Measurements from ENCODE around the gene CMYA5. TPM values are rescaled to one million over a fixed set of nuclear protein-coding genes. Genes with fewer than 3 reads are reported as not detected.

CMYA5 gene
- total and polyA plus RNA-seq, 2 of the 4 experiments (the other 2 are of a cell fraction), result 0.39 to 0.90 TPM

DNA sequence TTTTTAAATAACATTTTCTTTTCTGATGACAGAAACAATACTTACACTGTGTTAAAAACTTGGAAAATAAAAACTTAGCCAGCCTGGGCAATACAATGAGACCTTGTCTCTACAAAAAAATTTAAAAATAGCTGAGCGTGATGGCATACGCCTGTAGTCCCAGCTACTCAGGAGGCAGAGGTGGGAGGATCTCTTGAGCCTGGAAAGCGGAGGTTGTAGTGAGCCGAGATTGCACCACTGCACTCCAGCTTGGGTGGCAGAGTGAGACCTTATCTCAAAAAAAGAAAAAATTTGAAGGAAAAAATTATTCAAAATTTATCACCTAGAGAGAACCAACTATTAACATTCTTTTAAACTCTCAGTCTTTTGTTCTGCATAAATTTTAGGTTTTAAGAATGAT lies 4.9 kb upstream of the CMYA5 start:
- Histone ChIP-seq H3K79me1 (ENCODE audit: low read depth in 1 of 2, low read length in 2 of 2) (peaks cover 2 to 5% of the 10 kb centered on the region in 2 experiments; a peak in 1 of 4 replicates), H3K27ac (ENCODE audit: insufficient read depth, low read length) (no peak overlapping the region), H3K18ac (ENCODE audit: low read depth, low read length) (no peak overlapping the region), H3K27me3 (ENCODE audit: control insufficient read depth, insufficient read depth, low read length) (no peaks in the 10 kb centered on the region), H3K4me1 (ENCODE audit: control insufficient read depth, insufficient read depth, low read length) (peaks cover 3% of the 10 kb centered on the region; the same call in 1 of the 2 replicates), H4K91ac (ENCODE audit: insufficient read depth, low read depth, low read length) (no peak overlapping the region), H3K23ac (ENCODE audit: low read depth, low read length) (no peak overlapping the region), H2AFZ (replicated peaks; ENCODE audit: low read length, poor library complexity) (no peak overlapping the region), H3K9me3 (ENCODE audit: control insufficient read depth, insufficient read depth, low read length) (no peaks in the 10 kb centered on the region), H3K14ac (replicated peaks; ENCODE audit: low read depth, low read length) (no peak overlapping the region), H2BK15ac (ENCODE audit: low read depth, low read length) (no peak overlapping the region), H2BK120ac (ENCODE audit: low read depth, low read length) (no peak overlapping the region), H3K9ac (ENCODE audit: low read depth, low read length) (no peak overlapping the region), H2AK9ac (replicated peaks; ENCODE audit: low read depth, low read length, poor library complexity) (no peak overlapping the region), H2BK20ac (ENCODE audit: low read depth, low read length) (no peak overlapping the region), H3K4ac (ENCODE audit: low read depth, low read length) (no peak overlapping the region), H4K20me1 (ENCODE audit: insufficient read depth, low read length) (no peaks in the 10 kb centered on the region), H3K56ac (ENCODE audit: extremely low read depth, insufficient read depth, low read length) (no peak overlapping the region), H4K5ac (ENCODE audit: low read depth, low read length) (no peak overlapping the region), H3K4me2 (ENCODE audit: low read depth, low read length) (no peak overlapping the region), H2AK5ac (ENCODE audit: low read depth, low read length) (no peak overlapping the region), H4K8ac (ENCODE audit: low read depth in 2 of 2, low read length in 2 of 2) (no peak overlapping the region), H2BK5ac (ENCODE audit: low read depth, low read length, poor library complexity, severe bottlenecking) (no peak overlapping the region), H3K9me1 (ENCODE audit: insufficient read depth, low read length) (peaks cover 3% of the 10 kb centered on the region; the same call in 1 of the 2 replicates), H3K36me3 (ENCODE audit: control insufficient read depth, insufficient read depth, low read length) (peaks cover 8% of the 10 kb centered on the region), H3K4me3 (ENCODE audit: insufficient read depth, low read depth, low read length) (no peak overlapping the region)
- ChIA-PET CTCF (no interaction called here), POLR2A (ENCODE audit: unreplicated experiment) (no interaction called here)
- DNase-seq (no peak), ATAC-seq (ENCODE audit: low read depth) (no peak)
- in situ Hi-C loops (cut with MboI; ENCODE audit: low sequenced_read_pairs) (no loop called here), intact Hi-C loops (cut with micrococcal nuclease) (no loop called here), dilution Hi-C loops (cut with HindIII; ENCODE audit: low sequenced_read_pairs, unreplicated experiment) (no loop called here)
- TF ChIP-seq MAZ (IDR thresholded peaks at IDR 0.05; ENCODE audit: borderline replicate concordance, low read depth, low read length) (no peak), CHD1 (IDR thresholded peaks at IDR 0.05; ENCODE audit: low read depth, low read length) (no peak), MAFK (IDR thresholded peaks at IDR 0.05; ENCODE audit: low read depth, low read length) (no peak), NFE2L2 (IDR thresholded peaks at IDR 0.05; ENCODE audit: low read depth, low read length) (no peak), SMC3 (IDR thresholded peaks at IDR 0.05; ENCODE audit: low read depth, low read length) (no peak), RFX5 (IDR thresholded peaks at IDR 0.05; ENCODE audit: low read depth, low read length) (no peak), BHLHE40 (IDR thresholded peaks at IDR 0.05; ENCODE audit: low read depth, low read length) (no peak), MXI1 (IDR thresholded peaks at IDR 0.05; ENCODE audit: borderline replicate concordance, low read depth, low read length) (no peak), CEBPB (IDR thresholded peaks at IDR 0.05; ENCODE audit: low read depth, low read length) (no peak), RCOR1 (IDR thresholded peaks at IDR 0.05; ENCODE audit: insufficient replicate concordance, low read length) (no peak), POLR2A (IDR thresholded peaks at IDR 0.05; ENCODE audit: low read depth, low read length) (no peak), RAD21 (IDR thresholded peaks at IDR 0.05; ENCODE audit: low read length) (no peak), FOS (IDR thresholded peaks at IDR 0.05; ENCODE audit: low read depth, low read length) (no peak)
- TF ChIP-seq, protein P1, sequence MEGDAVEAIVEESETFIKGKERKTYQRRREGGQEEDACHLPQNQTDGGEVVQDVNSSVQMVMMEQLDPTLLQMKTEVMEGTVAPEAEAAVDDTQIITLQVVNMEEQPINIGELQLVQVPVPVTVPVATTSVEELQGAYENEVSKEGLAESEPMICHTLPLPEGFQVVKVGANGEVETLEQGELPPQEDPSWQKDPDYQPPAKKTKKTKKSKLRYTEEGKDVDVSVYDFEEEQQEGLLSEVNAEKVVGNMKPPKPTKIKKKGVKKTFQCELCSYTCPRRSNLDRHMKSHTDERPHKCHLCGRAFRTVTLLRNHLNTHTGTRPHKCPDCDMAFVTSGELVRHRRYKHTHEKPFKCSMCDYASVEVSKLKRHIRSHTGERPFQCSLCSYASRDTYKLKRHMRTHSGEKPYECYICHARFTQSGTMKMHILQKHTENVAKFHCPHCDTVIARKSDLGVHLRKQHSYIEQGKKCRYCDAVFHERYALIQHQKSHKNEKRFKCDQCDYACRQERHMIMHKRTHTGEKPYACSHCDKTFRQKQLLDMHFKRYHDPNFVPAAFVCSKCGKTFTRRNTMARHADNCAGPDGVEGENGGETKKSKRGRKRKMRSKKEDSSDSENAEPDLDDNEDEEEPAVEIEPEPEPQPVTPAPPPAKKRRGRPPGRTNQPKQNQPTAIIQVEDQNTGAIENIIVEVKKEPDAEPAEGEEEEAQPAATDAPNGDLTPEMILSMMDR (conservative IDR thresholded peaks at IDR 0.05; ENCODE audit: low read depth, low read length), result no peak
- TF ChIP-seq, protein P2, sequence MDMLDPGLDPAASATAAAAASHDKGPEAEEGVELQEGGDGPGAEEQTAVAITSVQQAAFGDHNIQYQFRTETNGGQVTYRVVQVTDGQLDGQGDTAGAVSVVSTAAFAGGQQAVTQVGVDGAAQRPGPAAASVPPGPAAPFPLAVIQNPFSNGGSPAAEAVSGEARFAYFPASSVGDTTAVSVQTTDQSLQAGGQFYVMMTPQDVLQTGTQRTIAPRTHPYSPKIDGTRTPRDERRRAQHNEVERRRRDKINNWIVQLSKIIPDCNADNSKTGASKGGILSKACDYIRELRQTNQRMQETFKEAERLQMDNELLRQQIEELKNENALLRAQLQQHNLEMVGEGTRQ (IDR thresholded peaks at IDR 0.05; ENCODE audit: low read depth, low read length), result no peak
- TF ChIP-seq, protein P3, sequence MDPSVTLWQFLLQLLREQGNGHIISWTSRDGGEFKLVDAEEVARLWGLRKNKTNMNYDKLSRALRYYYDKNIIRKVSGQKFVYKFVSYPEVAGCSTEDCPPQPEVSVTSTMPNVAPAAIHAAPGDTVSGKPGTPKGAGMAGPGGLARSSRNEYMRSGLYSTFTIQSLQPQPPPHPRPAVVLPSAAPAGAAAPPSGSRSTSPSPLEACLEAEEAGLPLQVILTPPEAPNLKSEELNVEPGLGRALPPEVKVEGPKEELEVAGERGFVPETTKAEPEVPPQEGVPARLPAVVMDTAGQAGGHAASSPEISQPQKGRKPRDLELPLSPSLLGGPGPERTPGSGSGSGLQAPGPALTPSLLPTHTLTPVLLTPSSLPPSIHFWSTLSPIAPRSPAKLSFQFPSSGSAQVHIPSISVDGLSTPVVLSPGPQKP (IDR thresholded peaks at IDR 0.05; ENCODE audit: borderline replicate concordance, low read depth, low read length), result no peak
- WGBS, 2 experiments (ENCODE audit: extremely low coverage in 2 of 2, insufficient read length in 1 of 2), result no CpG with 5 or more reads among the region's 4 CpGs
- no TSS peak for BruUV-seq (replicated peaks)
